ENCODE data around the gene SHE.
A peak's percentile ranks its signal among the peaks of the same experiment; 100 is the strongest.

Gene SHE

GRCh38 chr1:154479764-154480421 is 22.3 kb downstream of the SHE start:
- DNase-seq (ENCODE audit: low read depth, low spot score) = peak; percentile 34

- no peak for DNase-seq (ENCODE audit: low read depth, low spot score)
These were observed 23.6 kb downstream of the SHE start for GRCh38 chr1:154478639-154479038.

DNA sequence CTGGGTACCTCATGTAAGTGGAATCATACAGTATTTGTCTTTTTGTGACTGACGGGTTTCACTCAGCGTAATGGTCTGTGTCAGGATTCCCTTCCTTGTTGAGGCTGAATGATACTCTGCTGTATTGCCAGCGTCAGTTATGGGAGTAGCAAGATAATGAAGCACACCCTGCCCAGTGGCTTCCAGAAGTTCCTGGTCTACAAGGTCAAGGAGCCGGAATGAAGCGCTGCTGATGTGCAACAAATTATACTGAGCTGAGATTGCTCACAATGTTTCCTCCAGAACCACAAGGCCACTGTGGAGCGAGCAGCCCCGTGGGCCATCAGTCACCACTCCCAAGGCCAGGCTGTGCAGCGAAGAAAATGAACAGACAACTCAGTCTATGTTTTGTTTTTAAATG is 24.2 kb downstream of the SHE start:
- DNase-seq (ENCODE audit: low read depth, low spot score) = no peak

- DNase-seq (ENCODE audit: low read depth, low spot score) = no peak
These were observed 25.4 kb downstream of the SHE start for GRCh38 chr1:154476791-154477190.

- no peak for DNase-seq (ENCODE audit: low read depth, low spot score)
These were observed 27.4 kb downstream of the SHE start for GRCh38 chr1:154474802-154475201.

- no peak for DNase-seq (ENCODE audit: low read depth, low spot score)
These were observed 30.9 kb downstream of the SHE start for GRCh38 chr1:154471304-154471703.

DNA sequence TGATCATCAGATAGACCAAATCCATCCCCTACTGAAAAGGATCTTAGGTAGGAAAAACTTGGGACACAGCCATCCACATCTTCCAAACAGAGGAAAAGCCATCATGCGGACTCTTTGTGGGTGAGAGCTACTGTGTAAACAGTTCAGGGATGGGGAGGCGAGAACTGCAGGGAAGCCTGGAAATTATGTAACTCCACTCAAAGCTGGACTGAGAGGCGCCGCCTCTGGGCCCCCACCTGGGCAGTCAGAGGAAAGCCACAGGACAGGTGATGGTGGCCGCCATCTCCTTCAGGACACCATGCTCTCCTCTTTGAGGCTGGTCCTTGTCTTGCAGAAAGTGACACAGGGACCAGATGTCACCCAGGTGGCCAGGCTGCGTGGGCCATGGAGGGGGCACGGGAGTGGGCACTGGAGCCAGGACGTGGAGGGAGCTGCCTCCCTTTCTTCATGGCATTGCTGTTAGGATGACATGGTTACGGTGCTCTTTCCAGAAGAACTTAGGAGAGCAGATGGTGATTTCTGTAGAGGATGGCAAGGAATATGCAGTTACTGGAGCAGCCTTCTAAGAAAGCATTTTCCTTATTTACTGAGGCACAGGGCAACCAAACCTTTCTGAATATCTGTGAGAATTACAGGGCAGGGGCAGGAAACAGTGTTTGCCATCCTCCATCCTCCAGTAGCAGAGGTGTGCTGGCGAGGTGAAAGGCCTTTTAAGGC is 32.2 kb downstream of the SHE start:
- DNase-seq (ENCODE audit: low read depth, low spot score) = no peak

DNA sequence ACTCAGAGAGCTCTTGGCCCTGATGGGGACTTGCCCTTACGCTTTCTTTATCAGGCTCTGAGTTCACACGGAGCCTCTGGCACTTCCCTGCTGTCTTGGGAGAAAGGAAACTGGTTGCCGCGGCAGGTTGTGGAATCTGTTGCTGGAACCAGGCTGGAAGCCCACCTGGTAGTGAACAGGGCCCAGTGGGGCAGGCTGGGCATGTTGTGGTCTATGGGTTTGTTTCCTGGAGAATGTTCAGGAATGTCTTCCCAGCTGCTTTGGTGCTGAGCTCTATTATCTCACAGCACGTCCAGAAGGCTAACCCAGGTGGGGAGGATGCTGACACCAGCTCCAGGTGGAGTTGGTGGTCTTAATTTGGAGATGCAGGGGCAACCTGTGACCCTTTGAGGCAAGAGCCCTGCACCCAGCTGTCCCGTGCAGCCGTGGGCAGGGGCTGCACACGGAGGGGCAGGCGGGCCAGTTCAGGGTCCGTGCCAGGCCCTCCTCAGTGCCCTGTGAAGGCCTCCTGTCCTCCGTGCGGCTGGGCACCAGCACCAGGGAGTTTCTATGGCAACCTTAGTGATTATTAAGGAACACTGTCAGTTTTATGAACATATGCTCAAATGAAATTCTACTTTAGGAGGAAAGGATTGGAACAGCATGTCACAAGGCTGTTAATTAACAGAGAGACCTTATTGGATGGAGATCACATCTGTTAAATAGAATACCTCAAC is 33.5 kb downstream of the SHE start:
- no peak for DNase-seq (ENCODE audit: low read depth, low spot score)

GRCh38 chr1:154467434-154468102 is 34.6 kb downstream of the SHE start:
- no peak for DNase-seq (ENCODE audit: low read depth, low spot score)

GRCh38 chr1:154466921-154467417 is 35.2 kb downstream of the SHE start:
- no peak for DNase-seq (ENCODE audit: low read depth, low spot score)

- no peak for DNase-seq (ENCODE audit: low read depth, low spot score)
These were observed 36.0 kb downstream of the SHE start for GRCh38 chr1:154466206-154466605.

DNA sequence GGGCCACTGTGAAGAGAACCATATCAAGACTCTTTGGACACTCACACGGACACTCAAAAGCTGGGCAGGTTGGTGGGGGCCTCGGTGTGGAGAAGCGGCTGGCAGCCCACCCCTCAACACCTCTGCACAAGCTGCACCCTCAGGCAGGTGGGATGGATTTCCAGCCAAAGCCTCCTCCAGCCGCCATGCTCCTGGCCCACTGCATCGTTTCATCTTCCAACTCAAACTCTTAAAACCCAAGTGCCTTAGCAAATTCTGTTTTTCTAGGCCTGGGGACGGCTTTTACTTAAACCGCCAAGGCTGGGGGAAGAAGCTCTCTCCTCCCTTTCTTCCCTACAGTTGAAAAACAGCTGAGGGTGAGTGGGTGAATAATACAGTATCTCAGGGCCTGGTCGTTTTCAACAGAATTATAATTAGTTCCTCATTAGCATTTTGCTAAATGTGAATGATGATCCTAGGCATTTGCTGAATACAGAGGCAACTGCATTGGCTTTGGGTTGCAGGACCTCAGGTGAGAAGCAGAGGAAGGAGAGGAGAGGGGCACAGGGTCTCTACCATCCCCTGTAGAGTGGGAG is 36.5 kb downstream of the SHE start:
- no peak for DNase-seq (ENCODE audit: low read depth, low spot score)

- DNase-seq (ENCODE audit: low read depth, low spot score) = peak; percentile 36
These were observed 38.7 kb downstream of the SHE start for GRCh38 chr1:154463512-154463990.

GRCh38 chr1:154460695-154461260 is 41.4 kb downstream of the SHE start:
- DNase-seq (ENCODE audit: low read depth, low spot score) = no peak

GRCh38 chr1:154459080-154459479 is 43.1 kb downstream of the SHE start:
- no peak for DNase-seq (ENCODE audit: low read depth, low spot score)

GRCh38 chr1:154456631-154457030 is 45.6 kb downstream of the SHE start:
- no peak for DNase-seq (ENCODE audit: low read depth, low spot score)

DNA sequence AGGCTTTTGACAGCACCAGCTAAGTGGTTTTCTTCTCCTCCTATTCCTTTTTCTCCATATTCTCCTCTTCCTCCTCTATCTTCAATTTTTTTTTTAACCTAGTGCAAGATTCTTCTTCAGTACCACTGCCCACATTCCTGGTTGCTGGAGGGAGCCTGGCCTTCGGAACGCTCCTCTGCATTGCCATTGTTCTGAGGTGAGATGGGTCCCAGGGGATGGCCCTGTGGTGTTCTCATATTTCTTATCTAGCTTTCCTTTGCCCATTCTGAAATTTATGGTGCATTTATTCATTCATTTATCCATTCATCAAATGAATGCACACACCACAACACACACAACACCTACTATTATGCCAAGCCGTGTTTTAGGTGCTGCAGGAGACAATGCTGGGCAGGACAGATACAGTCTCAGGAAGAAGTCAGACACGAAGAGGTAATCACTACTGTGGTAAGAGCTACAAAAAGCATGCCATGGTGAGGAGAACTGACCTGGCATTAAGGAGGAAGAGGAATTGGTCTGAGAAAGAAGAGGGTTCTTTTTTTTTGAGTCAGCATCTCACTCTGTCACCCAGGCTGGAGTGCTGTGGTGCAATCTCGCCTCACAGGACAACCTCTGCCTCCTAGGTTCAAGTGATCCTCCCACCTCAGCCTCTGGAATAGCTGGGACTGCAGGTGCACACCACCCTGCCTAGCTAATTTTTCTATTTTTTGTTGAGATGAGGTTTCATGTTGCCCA is 47.7 kb downstream of the SHE start:
- DNase-seq (ENCODE audit: low read depth, low spot score) = no peak

- no peak for DNase-seq (ENCODE audit: low read depth, low spot score)
These were observed 48.4 kb downstream of the SHE start for GRCh38 chr1:154453574-154454352.

- no peak for DNase-seq (ENCODE audit: low read depth, low spot score)
These were observed 49.1 kb downstream of the SHE start for GRCh38 chr1:154453161-154453560.

- DNase-seq (ENCODE audit: low read depth, low spot score) = no peak
These were observed 53.8 kb downstream of the SHE start for GRCh38 chr1:154448331-154448811.
